Heart left ventricle (tissue), 16 donors: ENCODE results near the gene SHISA5. TPM values are rescaled to one million over a fixed set of nuclear protein-coding genes. Genes with fewer than 3 reads are reported as not detected.

ENCODE experiments used
- ATAC-seq, 4 donors: fragments of 200-7000 bp; cut with Tn5 transposase; one replicate each; pipeline ENCODE4 v1.9.1; 2020 to 2022; ENCODE audit warnings: moderate library complexity in 4 of 4, mild to moderate bottlenecking in 3 of 4, moderate number of reproducible peaks in 1 of 4
- DNase-seq, 5 donors: peaks; one replicate each; pipeline ENCODE4 v3.0.0-alpha.2; 2020
- H3K27ac ChIP-seq, 12 donors: fragments of 200-600 bp; sonication (generic) in 4 of 12; one replicate each; pipeline versions ENCODE4 v1.5.0 to v1.8.0; 2016 to 2022; ENCODE audit warnings: mild to moderate bottlenecking in 2 of 12
- H3K27me3 ChIP-seq, 9 donors: fragments of 200-600 bp; sonication (generic) in 2 of 9; one replicate each; pipeline versions ENCODE4 v1.5.1 to v1.8.0; 2016 to 2022; ENCODE audit warnings: mild to moderate bottlenecking in 3 of 9
- H3K36me3 ChIP-seq, 9 donors: fragments of 200-600 bp; sonication (generic) in 2 of 9; one replicate each; pipeline versions ENCODE4 v1.5.0 to v1.8.0; 2018 to 2022; ENCODE audit warnings: mild to moderate bottlenecking in 2 of 9
- H3K4me1 ChIP-seq, 12 donors: fragments of 200-600 bp; sonication (generic) in 4 of 12; one replicate each; pipeline versions ENCODE4 v1.5.0 to v1.8.0; 2016 to 2022; ENCODE audit warnings: mild to moderate bottlenecking in 3 of 12
- H3K4me3 ChIP-seq, 12 donors: fragments of 200-600 bp; sonication (generic) in 4 of 12; one replicate each; pipeline versions ENCODE4 v1.5.0 to v1.8.0; 2017 to 2022; ENCODE audit warnings: mild to moderate bottlenecking in 9 of 12, moderate library complexity in 4 of 12
- H3K9me3 ChIP-seq, 12 donors: fragments of 200-600 bp; sonication (generic) in 4 of 12; one replicate each; pipeline versions ENCODE4 v1.5.0 to v1.8.0; 2016 to 2022; ENCODE audit warnings: mild to moderate bottlenecking in 1 of 12
- CTCF ChIP-seq, 12 donors: fragments of 200-600 bp; sonication (generic) in 4 of 12; IDR thresholded peaks; one replicate each; pipeline versions ENCODE4 v1.5.0 to v1.8.0; 2018 to 2022; ENCODE audit warnings: antibody characterized with exemption in 12 of 12, mild to moderate bottlenecking in 5 of 12
- POLR2A ChIP-seq, 2 donors: fragments of 450-650 bp; IDR thresholded peaks; one replicate each; pipeline ENCODE4 v1.6.1; 2017; ENCODE audit warnings: antibody characterized with exemption in 2 of 2, mild to moderate bottlenecking in 2 of 2, moderate library complexity in 2 of 2
- WGBS, 4 donors: extraction: QIAGEN DNeasy Blood & Tissue Kit in 2 of 4; methylation state at CpG; one replicate each; pipeline versions ENCODE4 v1.1.5 to v1.1.7; 2013 to 2018; 5-methylcytosine and 5-hydroxymethylcytosine counted together
- intact Hi-C, 10 donors: fragments of 100-400 bp; cut with DNase I; formaldehyde crosslinking; loops; one replicate each; pipeline versions ENCODE4 v1.11.1 to v1.14.2; 2022
- polyA plus RNA-seq, 2 donors: library from polyadenylated mRNA; stranded (reverse); fragments of 200-250 nt; gene quantifications; one replicate each; pipeline ENCODE4 v1.2.3, GENCODE V29; 2013
- total RNA-seq, 9 donors: library from RNA; depleted of rRNA in 2 of 9; stranded (reverse); fragments of >200 nt in 2 of 9; fragmentation: NEBNext Ultra II Directional in 3 of 9; extraction: Animal tissue kit (Norgen Biotek cat#: 25700) in 3 of 9; gene quantifications; one replicate each; pipeline versions ENCODE4 v1.1.0 to v1.2.4, GENCODE V29; 2016 to 2023
- donor health status: ischemic (EF 13 %, LVEDD 7.1; RV severe dilation, severe dysfunction).
- donor health status: healthy with polysubstance abuse.
- donor health status: DM: no; HTN: yes; CAD: no.
- donor health status: DM: no; HTN: no; CAD: no.
- donor health status: ischemic (EF 25% LVEDD 6.9; RV normal size, moderate dysfunction).
- donor health status: ischemic (EF 25% LVEDD 5.7; RV mildly dilated, moderate dysfunction).
- donor health status: healthy.
- donor health status: DM: yes; HTN: yes; CAD: no.
- donor health status: ischemic (EF 35%, LVEDD 5.7; RV mildly dilated, moderate dysfunction).
- donor health status: nonischemic (EF 11% LVEDD 7.7; RV severe dilation, severe dysfunction).
- donor health status: DM: yes; HTN: yes; CAD: no.
- donor health status: PGD.
- donor health status: ischemic (EF 29% LVEDD 5.4; RV normal size, mild dysfunction).
- donor health status: nonischemic (EF 23%, LVEDD 6.1; RV moderate dilation, normal function).

Gene SHISA5
- total and polyA plus RNA-seq, 11 donors: 25.8 to 124 (median 54.6) TPM

DNA sequence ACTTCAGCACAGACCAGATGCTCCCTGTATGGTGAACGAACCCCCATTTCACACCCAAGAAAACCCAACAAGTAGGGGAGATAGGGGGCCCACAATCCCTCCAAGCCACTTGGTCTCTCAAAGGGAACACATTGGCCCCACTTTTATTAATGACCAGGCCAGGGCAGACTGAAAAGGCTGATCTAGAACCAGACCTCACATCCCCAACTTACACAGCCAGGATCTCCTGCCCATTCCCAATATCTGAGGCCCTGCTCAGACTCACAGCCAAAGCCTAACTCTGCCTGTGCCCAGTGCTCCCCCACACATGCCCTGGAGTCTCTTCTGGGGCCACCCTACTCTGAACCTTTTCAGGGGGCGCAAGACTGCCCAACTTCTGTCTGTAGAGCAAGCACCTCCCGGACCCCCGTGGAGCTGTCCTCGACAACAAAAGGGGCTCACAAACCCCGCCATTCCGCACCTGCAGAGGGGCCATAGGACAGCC is 75.8 kb downstream of the SHISA5 start:
- no peaks in the 10 kb centered on the region for H3K9me3 ChIP-seq
- H3K4me1 ChIP-seq: peaks cover 4 to 69% (median 41%) of the 10 kb centered on the region in 12 donors
- peak overlapping the region in 11 of 12 donors; percentile 62 to 87 (median 79) for H3K4me3 ChIP-seq
- ATAC-seq (no peak), DNase-seq (no peak)
- WGBS, 4 donors: 49 to 68% (median 61%) methylated on average over 7 of the region's 7 CpGs
- TF ChIP-seq POLR2A (IDR thresholded peaks at IDR 0.05) (no peak), CTCF (IDR thresholded peaks at IDR 0.05) (no peak)
- H3K27ac ChIP-seq: peak overlapping the region; percentile 77 to 94 (median 89)
- intact Hi-C loops: no loop called here
- peaks cover 0 to 14% (median 10%) of the 10 kb centered on the region in 9 donors for H3K36me3 ChIP-seq
- no peaks in the 10 kb centered on the region for H3K27me3 ChIP-seq

DNA sequence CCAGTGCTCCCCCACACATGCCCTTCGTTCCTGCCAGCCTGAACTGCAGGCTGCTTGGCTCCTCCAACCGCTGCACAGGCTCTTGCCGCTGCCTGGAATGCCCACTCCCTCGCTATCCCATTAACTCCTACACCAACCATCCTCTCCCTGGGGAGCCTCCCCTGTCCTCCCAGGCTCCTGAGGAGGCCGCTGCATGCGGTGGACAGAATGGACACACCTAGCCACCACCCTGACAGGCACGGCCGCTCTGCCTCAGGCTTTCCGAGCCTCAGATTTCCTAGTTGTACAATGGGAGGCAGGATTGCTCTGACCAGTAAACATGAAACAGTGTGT is 76.4 kb downstream of the SHISA5 start:
- WGBS, 4 donors: 61 to 75% (median 70%) methylated on average over 9 of the region's 9 CpGs
- Histone ChIP-seq H3K36me3 (peaks cover 0 to 12% (median 5%) of the 10 kb centered on the region in 9 donors), H3K27me3 (no peaks in the 10 kb centered on the region), H3K4me3 (peak overlapping the region in 8 of 12 donors; percentile 17 to 86 (median 79)), H3K4me1 (peaks cover 4 to 74% (median 41%) of the 10 kb centered on the region in 12 donors), H3K27ac (peak overlapping the region; percentile 77 to 94 (median 89)), H3K9me3 (no peaks in the 10 kb centered on the region)
- DNase-seq (peak in 2 of 5 donors; percentile 46 to 50), ATAC-seq (peak in 2 of 4 donors; percentile 8 to 30)
- TF ChIP-seq CTCF (IDR thresholded peaks at IDR 0.05): no peak
- no peak for TF ChIP-seq POLR2A (IDR thresholded peaks at IDR 0.05)
- intact Hi-C loops: no loop called here

DNA sequence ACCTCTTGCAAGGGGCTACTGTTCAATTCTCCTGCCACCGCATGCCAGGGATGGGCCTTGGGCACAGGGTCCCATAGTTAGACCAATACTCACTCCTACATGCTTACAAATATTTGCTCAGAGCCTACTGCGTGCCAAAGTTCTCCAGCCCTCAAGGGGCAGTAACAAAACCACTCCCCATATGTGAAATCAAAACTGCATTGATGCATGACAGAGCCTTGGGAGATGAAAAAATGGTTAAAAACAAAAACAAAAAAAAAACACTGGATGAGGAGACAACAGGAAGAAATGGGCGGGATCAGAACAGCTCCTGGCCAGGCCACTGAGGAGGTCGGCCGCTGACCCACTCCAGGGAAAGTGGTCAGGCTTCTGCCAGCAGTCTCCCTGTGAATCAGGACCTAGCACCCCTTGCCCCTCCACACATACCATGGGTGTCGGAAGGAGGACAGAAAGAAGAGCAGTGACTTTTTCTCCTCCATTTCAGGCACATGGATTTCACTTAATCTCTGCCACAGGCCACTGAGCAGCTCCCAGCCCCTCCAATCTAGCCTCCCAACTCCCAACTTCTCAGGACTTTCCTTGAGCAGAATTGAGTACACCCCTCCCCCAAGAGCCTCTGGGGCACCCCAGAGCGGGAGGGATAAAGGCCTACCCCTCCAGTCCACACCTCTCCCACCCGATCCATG is 76.9 kb downstream of the SHISA5 start:
- TF ChIP-seq POLR2A (IDR thresholded peaks at IDR 0.05) (no peak), CTCF (IDR thresholded peaks at IDR 0.05) (no peak)
- ATAC-seq (no peak), DNase-seq (no peak)
- Histone ChIP-seq H3K27ac (peak overlapping the region; percentile 77 to 94 (median 89)), H3K4me3 (peak overlapping the region in 8 of 12 donors; percentile 13 to 84 (median 76)), H3K27me3 (no peaks in the 10 kb centered on the region), H3K9me3 (no peaks in the 10 kb centered on the region), H3K4me1 (peaks cover 4 to 79% (median 41%) of the 10 kb centered on the region in 12 donors), H3K36me3 (peaks cover 0 to 7% (median under 1%) of the 10 kb centered on the region in 9 donors)
- intact Hi-C loops: no loop called here
- 33 to 43% (median 38%) methylated on average over 7 to 8 of the region's 8 CpGs for WGBS, 4 donors

DNA sequence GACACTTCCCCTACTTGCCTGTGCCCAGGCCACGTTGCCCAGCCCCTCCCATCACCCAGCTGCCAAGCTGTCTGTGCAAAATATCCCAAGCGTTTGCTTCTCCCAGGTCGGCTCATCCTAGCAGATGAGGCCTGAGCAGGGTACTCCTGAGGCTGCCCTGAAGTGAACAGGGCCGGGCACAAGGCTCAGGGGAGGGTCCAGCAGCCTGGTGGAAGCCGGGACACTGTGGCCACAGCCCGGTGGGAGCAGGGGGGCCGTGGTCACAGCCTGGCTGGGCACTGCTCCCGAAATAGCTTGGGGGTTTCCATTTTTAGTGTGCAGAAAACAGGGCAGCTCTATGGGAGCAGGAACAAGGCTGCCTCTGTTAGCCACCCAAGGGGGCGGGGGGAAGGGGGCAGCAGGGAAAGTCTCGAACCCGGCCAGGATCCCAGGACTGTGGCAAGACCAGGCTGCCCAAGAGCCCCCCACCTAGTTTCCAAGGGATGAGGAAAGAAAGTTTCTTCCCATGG is 77.5 kb downstream of the SHISA5 start:
- Histone ChIP-seq H3K9me3 (no peaks in the 10 kb centered on the region), H3K4me1 (peaks cover 4 to 85% (median 41%) of the 10 kb centered on the region in 12 donors), H3K27me3 (no peaks in the 10 kb centered on the region), H3K36me3 (peaks cover 0 to 3% (median 0%) of the 10 kb centered on the region in 9 donors), H3K4me3 (peak overlapping the region in 6 of 12 donors; percentile 7 to 84 (median 48)), H3K27ac (peak overlapping the region; percentile 77 to 94 (median 89))
- 38 to 55% (median 46%) methylated on average over 11 of the region's 11 CpGs for WGBS, 4 donors
- TF ChIP-seq POLR2A (IDR thresholded peaks at IDR 0.05) (peak in 1 of 2 donors; percentile 24), CTCF (IDR thresholded peaks at IDR 0.05) (no peak)
- intact Hi-C loops: no loop called here
- DNase-seq (peak; percentile 49 to 78 (median 65)), ATAC-seq (peak; percentile 61 to 84 (median 76))
